LoVo (cell line): ENCODE data around the gene PRDM16.
"Not testable (repeated sequence)": the region's sequence is repeated elsewhere in the genome, so short reads cannot be mapped to it uniquely, and the experiment has no call there.

ENCODE experiments used
- DNase-seq: peaks from one replicate; pipeline ENCODE4 v3.0.0-alpha.2; 2016; ENCODE audit warnings: low spot score

Gene PRDM16

DNA sequence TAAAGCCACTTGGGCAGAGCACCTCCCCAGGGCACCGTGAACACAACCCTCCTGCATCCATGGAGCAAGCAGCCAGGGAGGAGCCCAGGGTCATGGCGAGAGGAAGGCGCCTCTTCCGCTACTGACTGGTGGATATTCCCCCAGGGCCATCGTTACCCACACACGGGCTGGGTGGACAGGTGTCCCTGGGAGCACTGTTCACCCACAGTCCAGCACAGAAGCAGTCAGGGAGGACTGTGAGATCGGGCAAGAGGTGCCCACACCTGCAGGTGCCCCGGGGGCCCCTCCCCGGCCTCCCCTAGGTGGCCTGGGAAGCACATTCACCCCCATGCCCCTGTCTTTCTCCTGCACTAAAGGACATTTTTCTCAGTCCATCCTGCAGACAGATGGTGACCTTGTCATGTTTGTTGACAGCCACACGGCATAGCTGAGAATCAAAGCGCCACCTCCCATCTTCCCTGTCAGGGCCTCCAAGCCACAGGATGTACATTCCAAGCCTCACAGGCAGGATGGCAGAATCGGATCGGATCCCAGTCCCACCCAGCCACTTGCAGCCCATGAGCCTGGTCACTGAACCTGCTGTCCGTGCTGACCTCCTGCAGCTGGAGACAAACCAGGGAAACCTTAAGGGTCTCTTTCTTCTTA, 160.2 kb downstream of the PRDM16 start:
- no peak for DNase-seq

DNA sequence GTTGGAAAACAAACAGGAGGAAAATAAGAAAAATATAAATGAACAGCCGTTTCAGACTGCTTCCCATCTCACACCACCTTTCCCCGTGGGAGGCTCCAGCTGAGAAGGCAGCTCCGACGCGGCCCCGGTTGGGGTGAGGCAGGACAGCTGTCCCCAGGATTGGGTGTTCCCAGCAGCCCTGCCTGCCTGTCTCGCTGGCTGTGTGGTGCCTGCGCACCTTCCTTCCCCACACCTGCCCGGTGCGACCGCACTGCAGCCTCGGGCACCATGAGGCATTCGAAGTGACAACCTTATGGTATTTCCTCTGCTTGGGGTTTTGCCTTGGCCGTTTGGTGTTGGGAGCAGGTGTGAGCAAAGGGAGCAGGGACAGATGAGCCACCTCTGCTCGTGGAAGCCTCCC, 161.6 kb downstream of the PRDM16 start:
- no peak for DNase-seq

DNA sequence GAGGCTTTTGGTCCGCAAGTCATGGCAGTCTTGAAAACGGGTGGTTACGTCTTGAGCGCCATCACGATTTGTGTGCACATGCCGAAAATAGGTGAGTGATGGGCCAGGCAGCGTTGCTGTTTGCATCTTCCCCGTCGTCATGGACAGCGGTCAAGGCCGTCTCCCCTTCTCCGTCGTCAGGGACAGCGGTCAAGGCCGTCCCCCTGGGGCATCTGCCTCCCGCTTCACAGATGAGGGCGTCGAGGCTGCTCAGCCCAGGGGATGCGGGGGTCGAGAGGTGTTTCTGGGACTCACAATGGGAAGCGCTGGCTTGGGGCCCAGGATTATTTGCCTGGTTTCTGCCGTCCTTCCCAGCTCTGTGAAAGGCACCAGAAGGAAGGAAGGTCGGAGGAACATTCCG, 162.2 kb downstream of the PRDM16 start:
- DNase-seq, result no peak

DNA sequence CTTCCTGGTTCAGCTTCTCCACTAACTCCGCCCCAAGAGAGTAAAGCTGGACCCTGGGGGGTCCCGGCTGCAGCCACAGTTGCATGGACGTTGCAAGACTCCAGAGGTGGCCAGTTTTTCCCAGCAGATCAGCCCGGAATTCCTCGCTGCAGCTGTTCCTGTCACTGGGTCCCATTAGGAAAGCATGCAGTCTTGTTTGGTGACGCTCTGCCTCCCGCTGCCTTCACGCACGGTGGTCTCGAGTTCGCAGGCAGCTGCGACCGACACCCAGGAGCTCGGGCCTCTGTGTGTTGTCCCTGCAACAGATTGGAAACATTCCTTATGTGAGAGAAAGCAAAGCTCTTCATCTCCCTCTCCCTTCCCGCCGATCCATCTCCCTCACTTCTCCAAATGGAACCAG, 162.8 kb downstream of the PRDM16 start:
- DNase-seq, result no peak

DNA sequence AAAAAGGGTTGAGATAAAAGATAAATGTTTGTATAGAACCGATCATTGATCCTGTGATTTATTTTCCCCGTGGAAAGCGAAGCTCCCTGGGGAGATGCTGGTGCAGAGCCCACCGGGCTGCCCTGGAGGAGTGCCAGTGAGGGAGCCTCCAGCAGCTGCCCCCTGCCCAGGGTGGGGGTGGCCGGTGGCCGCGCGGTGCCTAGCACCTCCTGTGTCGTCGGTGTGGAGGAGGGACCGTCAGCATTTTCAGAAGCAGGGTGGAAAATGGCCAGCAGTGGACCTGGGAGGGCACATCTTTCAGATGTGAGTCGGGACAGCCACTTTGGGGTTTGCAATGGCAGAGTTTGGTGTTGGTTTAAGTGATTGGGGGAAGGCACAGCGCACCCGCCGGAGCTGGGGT, 164.0 kb downstream of the PRDM16 start:
- no peak for DNase-seq

DNA sequence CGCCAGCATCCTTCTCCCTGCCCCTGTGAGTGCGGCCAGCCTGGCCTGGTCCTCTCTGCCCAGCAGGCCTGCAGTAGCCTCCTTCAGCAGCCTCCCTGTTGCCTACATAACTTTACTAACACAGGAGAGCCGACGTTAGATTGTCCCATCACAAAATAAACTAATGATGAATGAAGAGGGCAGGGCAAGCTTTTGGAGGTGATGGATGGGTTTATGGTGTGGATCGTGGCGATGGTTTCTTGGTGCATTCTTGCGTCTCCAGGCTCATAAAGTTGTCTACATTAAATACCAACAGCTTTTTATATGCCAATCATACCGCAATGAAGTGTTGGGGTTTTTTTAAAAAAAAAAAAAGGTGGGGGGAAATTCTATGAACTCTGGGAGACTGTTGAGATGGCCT, 164.5 kb downstream of the PRDM16 start:
- no peak for DNase-seq

DNA sequence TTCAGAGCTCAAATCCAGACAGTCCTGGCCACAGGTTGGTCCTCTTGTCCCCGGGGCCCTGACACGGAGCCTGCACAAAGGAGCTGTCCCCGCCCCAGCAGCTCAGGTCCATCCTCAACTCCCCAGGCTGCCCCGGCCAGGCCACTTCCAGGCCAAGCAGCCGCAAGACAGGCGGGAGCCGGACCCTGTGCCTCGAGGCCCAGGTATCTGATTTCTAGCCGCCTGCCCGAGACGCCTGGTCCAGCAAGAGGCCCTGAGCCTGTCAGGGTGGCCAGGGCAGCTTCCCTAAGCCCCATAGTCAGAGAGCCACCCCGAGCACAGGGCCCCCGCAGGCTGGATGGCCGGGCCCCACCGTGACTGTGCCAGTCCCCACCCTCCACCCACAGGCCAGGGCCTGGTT, 165.3 kb downstream of the PRDM16 start:
- no peak for DNase-seq

DNA sequence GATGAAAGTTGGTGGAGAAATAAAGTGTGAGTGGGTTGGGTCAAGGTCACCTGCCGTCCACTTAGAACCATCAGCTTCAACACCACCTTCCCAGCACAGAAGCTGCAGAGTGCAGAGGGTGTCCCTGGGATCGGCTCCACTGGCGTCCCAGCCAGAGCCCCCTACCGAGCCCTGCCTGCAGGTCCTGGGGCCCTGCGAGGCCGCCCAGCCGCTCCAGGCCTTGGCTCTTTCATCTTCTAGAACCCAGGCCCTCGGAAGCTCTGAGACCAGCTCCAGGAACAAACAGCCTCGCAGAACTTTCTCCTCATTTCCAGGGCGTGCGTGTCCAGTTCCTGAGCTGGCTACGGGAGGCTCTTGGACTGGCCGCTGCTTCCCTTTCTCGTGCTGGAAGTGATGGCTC, 166.0 kb downstream of the PRDM16 start:
- no peak for DNase-seq

DNA sequence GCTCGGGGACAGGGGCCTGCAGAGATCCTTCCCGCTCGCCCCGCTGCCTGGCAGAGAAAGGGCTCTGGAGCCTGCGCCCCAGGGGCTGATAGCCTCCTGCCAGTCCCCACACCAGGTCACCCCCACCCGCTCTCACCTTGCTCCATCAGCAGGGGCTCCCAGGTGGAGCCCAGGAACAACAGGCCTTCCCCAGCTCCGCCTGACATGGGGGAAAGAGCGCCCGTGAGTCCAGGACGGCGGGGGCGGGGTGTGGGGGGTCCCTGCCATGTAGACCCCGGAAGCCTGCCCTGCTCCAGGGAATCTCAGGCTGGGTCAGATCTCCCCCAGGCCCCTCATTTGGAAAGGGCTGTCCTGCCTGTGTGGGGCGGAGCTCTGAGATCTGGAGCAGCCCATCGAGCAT, 166.5 kb downstream of the PRDM16 start:
- DNase-seq, result no peak

DNA sequence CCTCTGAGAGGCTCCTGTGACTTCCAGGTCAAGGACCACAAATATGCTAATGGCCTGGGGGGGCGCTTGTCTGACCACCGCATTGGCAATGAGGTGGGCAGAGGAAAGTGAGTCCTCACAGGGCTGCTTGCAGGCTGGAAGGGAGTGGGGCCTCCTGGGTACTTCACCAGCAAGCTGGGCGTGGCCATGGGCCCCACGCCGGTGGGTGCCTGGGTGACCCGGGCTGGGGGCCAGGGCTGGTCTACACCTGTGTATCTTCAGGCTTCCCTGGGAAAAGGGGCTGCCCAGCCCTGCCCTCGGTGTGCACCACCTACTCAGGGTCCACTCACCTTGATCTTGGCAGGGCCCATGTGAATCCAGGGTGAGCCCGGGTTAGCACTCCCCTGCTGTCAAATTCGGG, 167.4 kb downstream of the PRDM16 start:
- DNase-seq, result no peak

DNA sequence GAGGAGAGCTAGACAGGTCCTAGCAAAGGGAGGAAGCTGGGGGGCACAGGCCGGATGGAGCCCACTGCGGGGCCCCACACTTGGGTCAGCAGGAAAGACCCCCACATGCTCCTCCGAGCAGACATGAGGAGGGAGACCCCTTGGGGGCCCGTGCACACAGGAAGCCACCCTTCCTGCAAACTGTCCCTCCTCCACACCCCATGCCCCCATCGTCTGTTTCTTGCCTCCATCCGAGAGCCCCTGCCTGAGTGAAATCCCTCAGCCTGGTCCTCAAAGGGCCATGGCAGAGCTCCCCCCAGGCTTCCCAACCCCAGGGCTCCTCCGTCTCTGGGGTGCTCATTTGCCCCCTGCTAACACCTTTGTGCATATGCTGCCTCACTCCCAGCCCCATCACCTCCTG, 168.0 kb downstream of the PRDM16 start:
- no peak for DNase-seq

DNA sequence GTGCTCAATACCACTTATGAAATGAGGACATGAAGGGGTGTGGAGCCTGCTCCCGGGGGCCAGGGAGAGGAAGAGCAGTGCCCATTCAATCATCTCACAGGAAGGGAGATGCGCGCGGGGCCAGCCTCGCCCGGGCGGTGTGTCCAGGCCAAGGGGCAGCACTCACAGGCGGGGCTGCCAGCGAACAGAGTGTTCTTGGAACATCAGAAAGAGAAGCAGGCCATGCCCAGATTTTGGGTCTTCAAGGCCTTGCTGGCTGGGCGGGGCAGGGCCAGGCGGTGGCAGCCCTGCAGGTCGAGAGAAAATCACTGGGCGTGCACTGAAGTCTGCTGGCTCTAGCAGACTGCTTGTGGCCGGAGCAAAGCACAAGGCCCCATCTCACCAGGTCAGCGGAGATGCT, 168.6 kb downstream of the PRDM16 start:
- DNase-seq, result no peak

DNA sequence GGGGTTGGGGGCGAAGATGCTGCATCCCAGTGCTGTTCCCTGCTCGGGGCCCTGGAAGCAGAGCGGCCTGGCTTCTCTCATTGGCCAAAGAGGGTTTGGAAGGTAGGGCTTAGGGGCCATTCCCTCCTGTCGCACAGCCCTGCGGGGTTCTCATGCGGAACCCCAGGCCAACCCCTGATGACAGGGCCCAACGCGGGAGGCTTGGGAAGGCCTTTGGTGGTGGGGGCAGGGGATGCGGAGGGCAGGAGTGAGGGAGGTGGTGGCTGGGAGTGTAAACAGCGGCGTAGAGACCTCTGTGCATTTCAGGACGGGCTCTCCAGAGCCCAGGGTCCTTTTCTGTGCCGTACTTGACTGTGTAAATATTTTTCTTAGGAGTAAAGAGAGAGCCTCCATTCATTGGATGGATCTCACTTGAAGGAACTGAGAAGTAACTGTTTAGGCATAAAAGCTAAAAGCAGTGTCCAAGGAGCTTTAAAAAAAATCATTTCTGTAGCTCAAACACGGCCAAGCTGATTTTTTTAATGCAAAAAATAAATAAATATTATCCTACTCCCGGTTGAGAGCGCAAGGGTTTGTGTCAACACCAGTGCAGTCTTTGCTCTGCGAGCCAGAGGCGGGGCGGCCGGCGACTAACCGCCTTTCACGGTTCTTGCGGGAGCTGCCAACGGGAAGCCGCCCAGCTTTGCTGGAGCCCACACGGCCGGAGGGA, 169.1 kb downstream of the PRDM16 start:
- no peak for DNase-seq

DNA sequence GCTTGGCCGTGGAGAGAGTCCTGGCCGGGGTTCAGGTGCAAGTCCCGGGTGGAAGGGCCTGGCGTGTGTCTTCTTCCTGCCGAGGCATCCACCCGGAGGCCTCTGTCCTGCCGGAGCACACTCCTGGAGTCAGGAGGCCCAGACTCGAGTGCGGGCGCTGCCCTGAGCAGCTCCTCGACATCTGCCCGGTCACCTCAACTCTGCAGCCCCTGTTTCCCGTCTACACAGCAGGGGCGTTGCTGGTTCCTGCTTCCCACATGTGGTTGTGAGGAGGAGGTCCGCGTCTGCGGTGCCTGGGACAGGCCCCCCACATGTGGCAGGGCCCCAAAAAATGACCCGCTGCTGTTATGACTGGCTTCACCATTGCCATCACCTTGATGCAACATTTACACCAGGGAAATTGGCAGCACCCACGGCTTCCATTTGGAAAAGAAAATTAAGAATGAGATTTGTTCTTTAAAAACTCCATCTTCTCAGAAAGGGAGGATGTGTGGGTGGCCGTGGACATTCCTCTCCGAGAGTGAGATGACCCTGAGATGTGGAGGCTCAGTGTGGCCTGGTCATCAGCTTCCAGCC, 169.8 kb downstream of the PRDM16 start:
- no peak for DNase-seq

DNA sequence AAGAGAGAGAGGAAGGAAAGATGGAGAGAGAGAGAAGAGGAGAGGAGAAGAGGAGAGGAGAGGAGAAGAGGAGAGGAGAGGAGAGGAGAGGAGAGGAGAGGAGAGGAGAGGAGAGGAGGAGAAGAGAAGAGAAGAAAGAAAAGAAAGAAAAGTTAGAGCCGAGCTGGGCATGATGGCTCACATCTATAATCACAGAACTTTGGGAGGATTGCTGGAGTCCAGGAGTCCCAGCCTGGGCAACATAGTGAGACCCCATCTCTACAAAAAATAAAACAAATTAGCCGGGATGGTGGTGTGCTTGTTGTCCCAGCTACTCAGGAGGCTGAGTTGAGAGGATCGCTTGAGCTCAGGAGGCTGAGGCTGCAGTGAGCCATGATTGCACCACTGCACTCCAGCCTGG, 171.0 kb downstream of the PRDM16 start:
- not testable (repeated sequence) for DNase-seq

DNA sequence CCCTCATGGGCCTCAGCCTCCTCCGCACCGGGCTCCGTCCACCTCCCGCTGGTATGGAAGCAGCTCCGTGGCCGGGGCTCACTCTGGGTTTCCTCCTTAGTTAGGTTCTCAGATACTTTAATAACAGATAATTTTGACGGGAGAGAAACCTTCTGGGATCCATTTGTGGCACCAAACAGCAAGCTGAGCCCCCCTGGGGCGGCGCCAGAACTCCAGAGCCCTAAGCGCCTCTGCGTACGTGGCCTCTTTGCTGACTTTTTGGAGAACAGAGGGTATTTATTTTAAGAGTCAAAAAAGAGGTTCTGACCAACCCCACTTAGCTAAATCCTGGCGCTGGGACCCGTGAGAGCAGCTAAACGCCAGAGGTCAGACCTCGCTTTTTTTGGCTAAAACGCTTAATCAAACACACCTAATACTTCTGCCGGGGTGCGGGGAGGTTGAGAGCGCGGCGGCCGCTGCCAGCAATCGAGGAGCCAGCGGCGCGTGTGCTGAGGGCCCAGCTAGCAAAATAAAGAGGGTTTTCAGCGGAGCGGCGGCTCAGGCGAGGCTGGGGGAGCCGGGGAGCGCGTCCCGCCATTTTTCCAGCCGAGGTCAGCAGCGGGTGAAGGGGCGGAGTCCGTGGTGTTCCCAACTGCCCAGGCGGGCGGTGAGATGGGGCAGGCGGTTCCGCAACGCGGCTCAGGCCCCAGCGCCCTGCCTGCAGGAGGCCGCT, 171.7 kb downstream of the PRDM16 start:
- DNase-seq, result no peak

DNA sequence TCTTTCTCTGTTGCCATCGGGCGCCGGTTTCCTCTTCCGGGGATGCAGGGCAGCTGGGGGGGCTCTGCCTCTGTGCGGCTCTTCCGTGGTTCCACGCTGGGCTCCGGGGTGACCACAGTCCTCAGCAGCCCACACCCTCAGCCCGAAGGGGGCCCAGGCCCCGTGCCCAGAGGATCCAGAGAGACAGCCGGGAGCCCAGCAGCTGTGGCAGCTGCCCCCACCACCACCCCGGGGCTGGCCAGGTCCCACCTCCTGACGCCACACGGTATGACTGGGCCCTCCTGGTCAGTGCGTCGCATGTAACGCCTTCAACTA, 172.2 kb downstream of the PRDM16 start:
- DNase-seq, result no peak

DNA sequence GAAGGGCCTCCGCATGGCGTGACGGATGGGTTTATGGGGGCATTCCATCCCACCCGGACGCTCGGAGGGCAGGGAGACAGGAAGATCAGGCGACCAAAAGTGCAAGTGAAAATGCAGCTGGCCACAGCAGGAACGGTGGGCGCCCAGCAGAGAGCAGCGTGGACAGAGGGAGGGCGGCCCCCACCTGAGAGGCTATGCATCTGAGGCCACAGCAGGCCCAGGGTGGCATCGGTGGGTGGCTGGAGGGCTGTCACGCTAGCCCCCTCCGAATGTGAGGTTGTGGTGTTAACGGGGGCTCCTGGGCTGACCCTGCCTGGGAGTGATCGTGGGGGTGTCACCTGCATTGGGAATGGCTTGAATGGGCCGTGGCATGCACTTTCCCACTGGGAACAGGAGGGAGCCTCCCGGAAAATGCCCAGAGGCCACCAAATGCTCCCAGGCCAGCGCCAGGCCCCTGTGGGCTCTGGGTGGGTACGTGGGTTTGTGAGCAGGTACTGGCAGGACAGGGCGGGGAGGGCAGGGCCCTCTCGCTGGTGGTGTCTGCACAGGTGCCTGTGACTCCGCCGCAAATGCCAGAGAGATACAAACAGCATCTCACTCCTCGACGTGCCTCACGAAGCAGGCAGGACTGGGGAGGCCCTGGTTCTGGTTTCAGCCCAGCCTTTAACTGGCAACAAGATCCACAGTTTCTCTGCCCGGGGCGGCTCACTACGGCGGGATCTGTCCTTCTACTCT, 172.8 kb downstream of the PRDM16 start:
- no peak for DNase-seq

DNA sequence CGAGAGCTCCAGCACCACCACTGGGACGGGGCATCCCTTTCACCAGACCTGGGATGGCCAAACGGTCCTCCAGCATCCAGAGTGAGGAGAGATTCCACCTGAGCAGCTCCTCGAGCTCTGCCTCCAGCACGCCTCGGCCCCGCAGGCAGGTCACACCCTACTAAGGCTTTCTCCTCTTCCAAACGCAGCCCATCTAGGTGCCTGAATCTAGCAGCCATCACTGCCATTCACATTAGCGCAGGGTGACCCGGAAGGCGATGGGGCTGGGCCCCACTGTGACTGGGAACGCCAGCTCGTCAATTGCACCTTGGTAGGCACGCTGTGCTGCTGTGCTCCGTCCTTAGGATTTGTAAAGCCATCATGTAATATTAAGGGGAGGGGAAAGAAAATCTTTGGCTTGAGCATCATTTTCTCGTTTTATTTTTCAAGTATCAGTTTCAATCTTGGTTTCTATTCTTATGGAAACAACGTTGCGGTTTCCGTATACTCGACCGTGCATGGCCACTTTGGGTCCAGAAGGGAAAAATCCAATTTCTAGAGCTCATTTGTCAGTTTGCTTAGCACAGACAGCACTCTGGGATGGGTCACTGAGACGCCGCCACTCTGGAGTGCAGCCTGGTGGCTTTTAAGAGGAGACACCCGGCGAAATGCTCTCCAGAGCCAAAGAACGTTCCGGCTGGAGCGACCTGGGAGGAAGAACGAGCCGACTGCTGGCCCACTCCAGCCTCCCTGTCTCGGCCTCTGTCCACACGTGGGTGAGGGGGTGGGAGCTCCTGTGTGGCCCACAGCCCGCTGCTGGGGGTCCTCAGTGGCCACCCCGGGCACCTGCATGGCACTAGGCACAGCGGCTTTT, 173.6 kb downstream of the PRDM16 start:
- DNase-seq, result no peak

DNA sequence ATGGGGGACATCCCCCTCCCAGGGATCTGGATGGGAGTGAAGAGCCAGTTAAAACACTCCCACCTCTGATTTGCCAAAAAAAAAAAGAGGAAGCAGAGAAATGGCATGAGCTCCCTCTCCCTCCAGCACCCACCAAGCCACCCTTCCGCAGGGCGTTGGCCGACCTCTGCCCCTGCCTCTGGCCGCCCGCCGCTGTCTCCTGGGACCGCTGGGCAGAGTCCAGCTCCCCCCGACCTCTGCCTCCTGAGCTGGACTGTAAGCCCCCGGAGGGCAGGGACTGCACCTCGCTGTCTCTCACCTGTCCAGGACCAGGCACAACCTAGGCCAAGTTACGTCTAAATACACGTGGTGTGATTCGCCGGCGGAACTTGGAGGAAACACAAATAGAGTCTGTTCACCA, 174.3 kb downstream of the PRDM16 start:
- DNase-seq, result no peak

DNA sequence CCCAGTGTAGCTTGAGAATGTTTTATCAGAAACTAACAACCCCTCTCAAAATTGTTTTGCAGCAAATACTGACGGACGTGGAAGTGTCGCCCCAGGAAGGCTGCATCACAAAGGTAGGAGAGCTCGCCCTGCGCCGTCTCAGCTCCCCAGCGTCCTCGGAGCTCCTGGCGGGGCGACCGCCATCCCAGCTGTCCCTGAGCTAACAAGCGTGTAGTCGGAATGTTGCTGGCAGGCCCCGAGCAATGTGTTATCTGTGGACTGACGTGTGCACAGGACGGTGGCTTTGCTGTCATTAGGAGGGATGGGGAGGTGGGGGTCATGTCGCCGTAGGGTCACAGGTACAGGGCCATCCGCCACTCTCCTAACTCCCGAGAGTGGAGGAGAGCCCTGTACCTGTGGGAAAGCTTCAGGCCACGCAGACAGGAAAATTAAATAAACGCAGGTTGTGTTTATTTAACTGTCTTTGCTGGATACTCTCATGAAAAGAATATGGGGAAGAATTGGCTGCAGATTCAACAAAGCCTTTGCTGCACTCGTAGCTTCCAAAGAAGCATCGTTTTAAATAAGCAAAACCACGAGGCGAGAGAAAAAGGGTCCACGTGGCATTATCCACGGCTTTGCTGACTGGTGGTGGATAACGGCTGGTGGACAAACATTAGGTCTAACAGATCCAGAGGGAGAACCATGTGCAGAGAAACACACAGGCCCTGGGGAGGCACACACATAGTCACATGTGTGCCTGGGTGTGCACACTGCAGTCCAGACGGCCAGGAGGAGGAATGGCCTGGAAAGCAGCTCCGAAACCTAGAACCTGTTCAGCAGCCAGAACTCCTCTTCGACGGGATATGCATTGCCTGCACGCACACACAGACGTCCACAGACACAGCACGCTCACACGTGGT, 175.3 kb downstream of the PRDM16 start:
- no peak for DNase-seq
